Smooth muscle cell (in vitro differentiated cells): ENCODE data around the gene TMC1. TPM values are rescaled to one million over a fixed set of nuclear protein-coding genes. Genes with fewer than 3 reads are reported as not detected.
A peak's percentile ranks its signal among the peaks of the same experiment; 100 is the strongest.

Experiments used
- DNase-seq: peaks from one replicate; lab custom pipeline; 2025; ENCODE audit not compliant: unreplicated experiment; lab: John Stamatoyannopoulos, UW
- H2AFZ ChIP-seq: fragments of 200-600 bp; sonication (generic); 2 replicates; pipeline ENCODE4 v1.6.0; 2016; ENCODE audit warnings: antibody characterized with exemption, low read depth, mild to moderate bottlenecking
- H3F3A ChIP-seq: fragments of 200-600 bp; sonication (generic); 2 replicates; pipeline ENCODE4 v1.6.0; 2017; ENCODE audit warnings: antibody characterized with exemption, low read depth
- H3K27ac ChIP-seq: fragments of 200-600 bp; sonication (generic); 2 replicates; pipeline ENCODE4 v1.5.1; 2016; ENCODE audit warnings: low read depth, mild to moderate bottlenecking
- H3K27me3 ChIP-seq: fragments of 200-600 bp; sonication (generic); 2 replicates; pipeline ENCODE4 v1.6.1; 2016; ENCODE audit warnings: low read depth, mild to moderate bottlenecking
- H3K36me3 ChIP-seq: fragments of 200-600 bp; sonication (generic); 2 replicates; pipeline ENCODE4 v1.5.1; 2016; ENCODE audit warnings: low read depth
- H3K4me1 ChIP-seq: fragments of 200-600 bp; sonication (generic); 2 replicates; pipeline ENCODE4 v1.5.1; 2016; ENCODE audit warnings: low read depth
- H3K4me2 ChIP-seq: fragments of 200-600 bp; sonication (generic); 2 replicates; pipeline ENCODE4 v1.6.0; 2016; ENCODE audit warnings: mild to moderate bottlenecking
- H3K4me3 ChIP-seq: fragments of 200-600 bp; sonication (generic); 2 replicates; pipeline ENCODE4 v1.5.1; 2016; ENCODE audit warnings: mild to moderate bottlenecking
- H3K79me2 ChIP-seq: fragments of 200-600 bp; sonication (generic); 2 replicates; pipeline ENCODE4 v1.6.0; 2016; ENCODE audit warnings: low read depth, mild to moderate bottlenecking
- H3K9ac ChIP-seq: fragments of 200-600 bp; sonication (generic); 2 replicates; pipeline ENCODE4 v1.6.0; 2016; ENCODE audit warnings: low read depth
- H3K9me3 ChIP-seq: fragments of 200-600 bp; sonication (generic); replicated peaks from 2 replicates; pipeline ENCODE4 v1.5.1; 2016; ENCODE audit warnings: low read depth
- H4K20me1 ChIP-seq: fragments of 200-600 bp; sonication (generic); 2 replicates; pipeline ENCODE4 v1.6.0; 2016; ENCODE audit warnings: low read depth
- WGBS: methylation state at CpG from one replicate; pipeline ENCODE4 v1.1.7; 2016; ENCODE audit warnings: low lambda C conversion rate; 5-methylcytosine and 5-hydroxymethylcytosine counted together
- polyA plus RNA-seq: library from polyadenylated mRNA; unstranded; fragments of >200 nt; fragmentation: Nextera tagmentation; extraction: Ambion mirVana; gene quantifications from 2 replicates; pipeline ENCODE4 v1.2.1, GENCODE V29; 2016
- total RNA-seq: library from RNA; depleted of rRNA; stranded (reverse); fragments of >200 nt; gene quantifications from 2 replicates; pipeline ENCODE4 v1.2.3, GENCODE V29; 2014
- TF ChIP-seq, protein P1 (sequence below): fragments of 200-600 bp; sonication (generic); IDR thresholded peaks from 2 replicates; pipeline ENCODE4 v1.5.1; 2017; ENCODE audit warnings: borderline replicate concordance, mild to moderate bottlenecking, antibody characterized with exemption; ENCODE audit not compliant: insufficient read depth, poor library complexity, severe bottlenecking

Gene TMC1
- total and polyA plus RNA-seq, 2 experiments from 2014 or later = not detected

DNA sequence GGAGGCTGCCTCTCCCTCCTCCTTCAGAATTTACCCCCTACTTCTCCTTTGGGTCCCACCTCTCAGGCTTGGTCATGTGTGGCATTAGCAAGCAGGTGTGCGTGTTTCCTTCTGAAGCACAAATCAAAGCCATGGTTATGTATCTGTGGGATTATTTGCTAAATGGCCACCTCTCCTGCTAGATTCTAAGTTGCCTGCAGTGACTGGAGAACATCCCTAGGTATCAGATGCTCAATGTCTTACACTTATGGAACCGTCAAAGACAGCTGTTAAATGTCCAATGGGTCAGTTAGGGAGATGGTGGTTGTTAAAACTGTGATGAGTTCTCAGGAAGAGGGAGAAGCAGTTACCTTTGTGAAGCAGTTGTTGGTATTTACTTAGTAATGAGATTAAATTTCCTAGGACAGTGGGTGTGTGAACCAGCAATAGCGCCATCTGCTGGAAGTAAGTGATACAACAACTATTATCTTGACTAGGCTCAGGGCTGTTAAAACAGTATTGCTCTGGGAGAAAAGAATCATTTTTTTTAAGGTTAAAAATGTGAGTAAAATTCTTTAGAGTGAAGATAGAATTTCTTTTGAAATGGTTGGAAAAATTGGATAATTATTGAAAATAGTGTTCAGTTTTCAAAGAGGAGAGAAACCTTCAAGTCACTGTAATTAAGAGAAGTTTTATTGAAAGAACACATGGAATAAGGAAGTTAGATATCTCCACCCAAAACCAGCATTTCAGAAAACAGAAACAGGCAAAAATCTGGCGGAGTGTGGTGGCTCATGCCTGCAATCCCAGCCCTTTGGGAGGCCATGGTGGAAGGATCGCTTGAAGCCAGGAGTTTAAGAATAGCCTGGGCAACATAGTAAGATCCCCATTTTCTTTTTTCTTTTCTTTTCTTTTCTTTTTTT is 71.3 kb downstream of the TMC1 start:
- H3K9ac ChIP-seq = no peak overlapping the region
- WGBS = 52% methylated on average over 5 of the region's 5 CpGs
- no peaks in the 10 kb centered on the region for H4K20me1 ChIP-seq
- peaks cover 1% of the 10 kb centered on the region for H3K4me1 ChIP-seq
- no peak overlapping the region for H3K4me3 ChIP-seq
- H3K79me2 ChIP-seq = no peaks in the 10 kb centered on the region
- no peak overlapping the region for H3K4me2 ChIP-seq
- H2AFZ ChIP-seq = no peak overlapping the region
- no peaks in the 10 kb centered on the region for H3K9me3 ChIP-seq
- no peaks in the 10 kb centered on the region for H3F3A ChIP-seq
- no peak overlapping the region for H3K27ac ChIP-seq
- no peaks in the 10 kb centered on the region for H3K36me3 ChIP-seq
- DNase-seq = no peak
- TF ChIP-seq, protein P1, sequence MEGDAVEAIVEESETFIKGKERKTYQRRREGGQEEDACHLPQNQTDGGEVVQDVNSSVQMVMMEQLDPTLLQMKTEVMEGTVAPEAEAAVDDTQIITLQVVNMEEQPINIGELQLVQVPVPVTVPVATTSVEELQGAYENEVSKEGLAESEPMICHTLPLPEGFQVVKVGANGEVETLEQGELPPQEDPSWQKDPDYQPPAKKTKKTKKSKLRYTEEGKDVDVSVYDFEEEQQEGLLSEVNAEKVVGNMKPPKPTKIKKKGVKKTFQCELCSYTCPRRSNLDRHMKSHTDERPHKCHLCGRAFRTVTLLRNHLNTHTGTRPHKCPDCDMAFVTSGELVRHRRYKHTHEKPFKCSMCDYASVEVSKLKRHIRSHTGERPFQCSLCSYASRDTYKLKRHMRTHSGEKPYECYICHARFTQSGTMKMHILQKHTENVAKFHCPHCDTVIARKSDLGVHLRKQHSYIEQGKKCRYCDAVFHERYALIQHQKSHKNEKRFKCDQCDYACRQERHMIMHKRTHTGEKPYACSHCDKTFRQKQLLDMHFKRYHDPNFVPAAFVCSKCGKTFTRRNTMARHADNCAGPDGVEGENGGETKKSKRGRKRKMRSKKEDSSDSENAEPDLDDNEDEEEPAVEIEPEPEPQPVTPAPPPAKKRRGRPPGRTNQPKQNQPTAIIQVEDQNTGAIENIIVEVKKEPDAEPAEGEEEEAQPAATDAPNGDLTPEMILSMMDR = peak; percentile 88
- H3K27me3 ChIP-seq = no peaks in the 10 kb centered on the region

DNA sequence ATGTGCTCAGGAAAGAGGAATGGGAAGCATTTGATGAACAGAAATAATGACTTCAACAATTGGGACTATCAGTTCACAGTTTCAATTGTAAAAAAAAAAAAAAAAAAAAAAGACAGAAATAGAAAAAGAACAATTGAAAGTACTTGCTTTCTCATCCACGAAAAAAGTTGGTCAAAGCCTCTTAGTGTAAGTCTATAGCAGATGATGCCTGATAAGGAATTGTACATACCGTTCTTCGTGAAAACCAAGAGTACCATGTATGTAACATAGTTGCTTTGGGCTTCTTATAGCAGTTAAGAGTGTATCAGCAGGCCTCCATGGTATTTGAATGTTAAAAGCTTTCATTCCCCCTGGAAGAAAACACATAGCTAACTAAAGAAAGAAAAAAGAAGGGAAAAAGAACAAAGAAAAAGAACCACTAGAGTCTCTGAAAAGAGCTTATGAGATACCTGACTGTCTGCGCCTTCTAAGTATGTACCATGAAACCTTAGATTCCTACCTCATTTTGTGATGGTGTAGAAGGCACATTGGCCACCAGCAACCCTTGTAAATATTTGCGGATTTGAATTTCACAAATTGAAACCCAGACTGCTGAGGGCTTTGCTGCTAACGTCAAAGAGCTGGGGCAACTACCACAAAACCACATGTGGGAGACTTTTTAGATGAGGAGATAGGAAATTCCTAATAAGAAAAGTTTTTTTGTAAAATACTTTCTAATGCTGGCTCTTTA is 75.2 kb downstream of the TMC1 start:
- H4K20me1 ChIP-seq = no peaks in the 10 kb centered on the region
- no peak for DNase-seq

DNA sequence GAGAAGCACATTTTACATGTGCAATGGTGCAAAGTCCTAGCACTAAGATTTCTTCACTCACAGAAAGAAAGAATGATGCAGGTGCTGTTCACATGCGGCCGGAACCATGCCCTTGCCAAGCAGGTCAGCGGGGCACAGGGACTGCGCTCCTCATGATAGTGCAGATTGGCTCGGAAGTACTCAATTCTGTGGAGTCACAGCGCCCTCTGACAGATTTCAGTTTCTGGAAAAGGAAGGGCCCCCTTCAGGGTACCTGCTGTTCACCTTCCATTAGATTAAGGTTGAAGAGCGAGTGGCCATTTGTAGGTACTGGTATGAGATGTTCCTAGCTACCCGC is 75.7 kb downstream of the TMC1 start:
- no peak for DNase-seq
- peak overlapping the region; percentile 4 for H3K27ac ChIP-seq
- no peaks in the 10 kb centered on the region for H4K20me1 ChIP-seq
- H3K9me3 ChIP-seq = no peaks in the 10 kb centered on the region
- peaks cover 3% of the 10 kb centered on the region for H3K4me1 ChIP-seq
- H2AFZ ChIP-seq = no peak overlapping the region
- TF ChIP-seq, protein P1 = no peak
- no peak overlapping the region for H3K4me3 ChIP-seq
- peak overlapping the region; percentile 51 for H3K4me2 ChIP-seq
- WGBS = 74% methylated on average over 8 of the region's 8 CpGs
- no peaks in the 10 kb centered on the region for H3K27me3 ChIP-seq
- peaks cover 5% of the 10 kb centered on the region for H3F3A ChIP-seq
- H3K79me2 ChIP-seq = no peaks in the 10 kb centered on the region
- H3K9ac ChIP-seq = no peak overlapping the region
- H3K36me3 ChIP-seq = no peaks in the 10 kb centered on the region

More for the DNA sequence above, 75.2 kb downstream of the TMC1 start:
- no peak overlapping the region for H2AFZ ChIP-seq
- TF ChIP-seq, protein P1 = no peak
- no peaks in the 10 kb centered on the region for H3K79me2 ChIP-seq
- no peak overlapping the region for H3K4me3 ChIP-seq
- H3K4me1 ChIP-seq = peaks cover 3% of the 10 kb centered on the region
- H3K27ac ChIP-seq = peak overlapping the region; percentile 42
- H3K27me3 ChIP-seq = no peaks in the 10 kb centered on the region
- 50% methylated on average over 6 of the region's 6 CpGs for WGBS
- H3K9me3 ChIP-seq = no peaks in the 10 kb centered on the region
- no peaks in the 10 kb centered on the region for H3K36me3 ChIP-seq
- no peak overlapping the region for H3K9ac ChIP-seq
- peaks cover 5% of the 10 kb centered on the region for H3F3A ChIP-seq
- H3K4me2 ChIP-seq = peak overlapping the region; percentile 51
